GM23338 (cell line): Measurements from ENCODE around the gene FBXO34. TPM values are rescaled to one million over a fixed set of nuclear protein-coding genes. Genes with fewer than 3 reads are reported as not detected.

Experiments used
- ATAC-seq: fragments of 200-7000 bp; cut with Tn5 transposase; 3 replicates; pipeline ENCODE4 v1.9.1; 2020
- DNase-seq: peaks from one replicate; pipeline ENCODE4 v3.0.0-alpha.2; 2015; ENCODE audit warnings: low spot score
- H2AFZ ChIP-seq: fragments of 200-600 bp; sonication (generic); 2 replicates; pipeline ENCODE4 v1.8.0; 2016; ENCODE audit warnings: antibody characterized with exemption, mild to moderate bottlenecking, moderate library complexity
- H3F3A ChIP-seq: fragments of 200-600 bp; sonication (generic); replicated peaks from 2 replicates; pipeline ENCODE4 v1.8.0; 2017; ENCODE audit warnings: antibody characterized with exemption, mixed run types, low read depth
- H3K27ac ChIP-seq: fragments of 200-600 bp; sonication (generic); 2 replicates; pipeline ENCODE4 v1.6.1; 2016; ENCODE audit warnings: low read depth
- H3K27me3 ChIP-seq: fragments of 200-600 bp; sonication (generic); 2 replicates; pipeline ENCODE4 v1.8.0; 2016; ENCODE audit warnings: mild to moderate bottlenecking, mixed run types, moderate library complexity; ENCODE audit not compliant: insufficient read depth
- H3K36me3 ChIP-seq: fragments of 200-600 bp; sonication (generic); 2 replicates; pipeline ENCODE4 v1.8.0; 2016; ENCODE audit warnings: mild to moderate bottlenecking; ENCODE audit not compliant: insufficient read depth
- H3K4me1 ChIP-seq: fragments of 200-600 bp; sonication (generic); 2 replicates; pipeline ENCODE4 v1.8.0; 2016; ENCODE audit warnings: mild to moderate bottlenecking, moderate library complexity; ENCODE audit not compliant: insufficient read depth
- H3K4me2 ChIP-seq: fragments of 200-600 bp; sonication (generic); 2 replicates; pipeline ENCODE4 v1.7.1; 2017; ENCODE audit warnings: mixed run types
- H3K4me3 ChIP-seq: fragments of 200-600 bp; sonication (generic); 2 replicates; pipeline ENCODE4 v1.6.1; 2016; ENCODE audit warnings: mixed run types
- H3K79me2 ChIP-seq: fragments of 200-600 bp; sonication (generic); replicated peaks from 2 replicates; pipeline ENCODE4 v1.8.0; 2017; ENCODE audit warnings: mild to moderate bottlenecking; ENCODE audit not compliant: insufficient read depth
- H3K9me2 ChIP-seq: fragments of 200-600 bp; sonication (generic); 2 replicates; pipeline ENCODE4 v1.8.0; 2017; ENCODE audit not compliant: insufficient read depth
- H4K20me1 ChIP-seq: fragments of 200-600 bp; sonication (generic); replicated peaks from 2 replicates; pipeline ENCODE4 v1.8.0; 2017; ENCODE audit warnings: mild to moderate bottlenecking; ENCODE audit not compliant: insufficient read depth
- H3K27ac Mint-ChIP-seq: 2 replicates; pipeline ENCODE4 v1.8.0; 2020; ENCODE audit warnings: inconsistent platforms, mild to moderate bottlenecking, moderate library complexity, mixed read lengths
- H3K27me3 Mint-ChIP-seq: 3 replicates; pipeline ENCODE4 v1.8.0; 2022; ENCODE audit warnings: low read depth, mild to moderate bottlenecking, moderate library complexity, mixed read lengths, inconsistent platforms; ENCODE audit not compliant: insufficient read depth, poor library complexity
- H3K36me3 Mint-ChIP-seq: 3 replicates; pipeline ENCODE4 v1.8.0; 2021; ENCODE audit warnings: low read depth, mild to moderate bottlenecking, inconsistent platforms, moderate library complexity, mixed read lengths
- H3K4me1 Mint-ChIP-seq: 3 replicates; pipeline ENCODE4 v1.8.0; 2020; ENCODE audit warnings: mild to moderate bottlenecking, inconsistent platforms, mixed read lengths
- H3K4me3 Mint-ChIP-seq: 3 replicates; pipeline ENCODE4 v1.8.0; 2021; ENCODE audit warnings: moderate library complexity, mild to moderate bottlenecking, inconsistent platforms, mixed read lengths
- H3K9me3 Mint-ChIP-seq: 3 replicates; pipeline ENCODE4 v1.8.0; 2020; ENCODE audit warnings: moderate library complexity, mild to moderate bottlenecking, inconsistent platforms, mixed read lengths
- CREB1 ChIP-seq: fragments of 250-450 bp; sonication (Bioruptor Pico); IDR thresholded peaks from 2 replicates; pipeline ENCODE4 v1.5.0; 2020; ENCODE audit warnings: low read depth, mild to moderate bottlenecking, moderate library complexity
- ETS1 ChIP-seq: IDR thresholded peaks from 2 replicates; pipeline ENCODE4 v1.6.1; 2016; ENCODE audit warnings: antibody characterized with exemption
- EZH2 ChIP-seq: fragments of 200-600 bp; sonication (generic); IDR thresholded peaks from one replicate; pipeline ENCODE4 v1.8.0; 2017; ENCODE audit warnings: antibody characterized with exemption, mild to moderate bottlenecking, low read depth; ENCODE audit not compliant: unreplicated experiment
- EZH2phosphoT487 ChIP-seq: fragments of 200-600 bp; sonication (generic); IDR thresholded peaks from one replicate; pipeline ENCODE4 v1.8.1; 2018; ENCODE audit warnings: antibody characterized with exemption; ENCODE audit not compliant: unreplicated experiment
- JUNB ChIP-seq: IDR thresholded peaks from one replicate; pipeline ENCODE4 v1.6.1; 2016; ENCODE audit warnings: antibody characterized with exemption; ENCODE audit not compliant: unreplicated experiment
- NANOG ChIP-seq: IDR thresholded peaks from 2 replicates; pipeline ENCODE4 v1.6.1; 2016; ENCODE audit warnings: antibody characterized with exemption, borderline replicate concordance
- POLR2AphosphoS5 ChIP-seq: IDR thresholded peaks from 2 replicates; pipeline ENCODE4 v1.6.1; 2016; ENCODE audit warnings: antibody characterized with exemption, low read depth
- STAT1 ChIP-seq: IDR thresholded peaks from one replicate; pipeline ENCODE4 v1.6.1; 2016; ENCODE audit warnings: antibody characterized with exemption; ENCODE audit not compliant: unreplicated experiment
- ZNF331 ChIP-seq: fragments of 250-450 bp; sonication (Bioruptor Pico); IDR thresholded peaks from 2 replicates; pipeline ENCODE4 v1.5.0; 2020; ENCODE audit warnings: low read depth, mild to moderate bottlenecking, moderate library complexity
- polyA plus RNA-seq: library from polyadenylated mRNA; unstranded; fragments of >200 nt; fragmentation: Nextera tagmentation; extraction: Ambion mirVana; gene quantifications from 2 replicates; pipeline ENCODE4 v1.2.1, GENCODE V29; 2016
- total RNA-seq: library from RNA; depleted of rRNA; stranded (reverse); fragments of >200 nt; shearing (Covaris generic); gene quantifications from 2 replicates; pipeline ENCODE4 v1.2.3, GENCODE V29; 2014
- TF ChIP-seq, protein P1 (sequence below), 2 experiments: fragments of 200-600 bp in 1 of 2; sonication (generic) in 1 of 2; conservative IDR thresholded peaks; 2 replicates each; pipeline versions ENCODE4 v1.5.1 to v1.6.1; 2016 to 2017; ENCODE audit warnings: antibody characterized with exemption in 2 of 2, low read depth in 2 of 2, mild to moderate bottlenecking in 2 of 2, moderate library complexity in 1 of 2
- TF ChIP-seq, protein P2 (sequence below): IDR thresholded peaks from one replicate; pipeline ENCODE4 v1.6.1; 2018; ENCODE audit warnings: antibody characterized with exemption; ENCODE audit not compliant: unreplicated experiment

FBXO34 gene
- total and polyA plus RNA-seq, 2 experiments from 2014 or later = 9.4 to 13.4 TPM

- TF ChIP-seq, protein P1, sequence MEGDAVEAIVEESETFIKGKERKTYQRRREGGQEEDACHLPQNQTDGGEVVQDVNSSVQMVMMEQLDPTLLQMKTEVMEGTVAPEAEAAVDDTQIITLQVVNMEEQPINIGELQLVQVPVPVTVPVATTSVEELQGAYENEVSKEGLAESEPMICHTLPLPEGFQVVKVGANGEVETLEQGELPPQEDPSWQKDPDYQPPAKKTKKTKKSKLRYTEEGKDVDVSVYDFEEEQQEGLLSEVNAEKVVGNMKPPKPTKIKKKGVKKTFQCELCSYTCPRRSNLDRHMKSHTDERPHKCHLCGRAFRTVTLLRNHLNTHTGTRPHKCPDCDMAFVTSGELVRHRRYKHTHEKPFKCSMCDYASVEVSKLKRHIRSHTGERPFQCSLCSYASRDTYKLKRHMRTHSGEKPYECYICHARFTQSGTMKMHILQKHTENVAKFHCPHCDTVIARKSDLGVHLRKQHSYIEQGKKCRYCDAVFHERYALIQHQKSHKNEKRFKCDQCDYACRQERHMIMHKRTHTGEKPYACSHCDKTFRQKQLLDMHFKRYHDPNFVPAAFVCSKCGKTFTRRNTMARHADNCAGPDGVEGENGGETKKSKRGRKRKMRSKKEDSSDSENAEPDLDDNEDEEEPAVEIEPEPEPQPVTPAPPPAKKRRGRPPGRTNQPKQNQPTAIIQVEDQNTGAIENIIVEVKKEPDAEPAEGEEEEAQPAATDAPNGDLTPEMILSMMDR (conservative IDR thresholded peaks at IDR 0.05; ENCODE audit: low read depth in 2 of 2) = no peak
- TF ChIP-seq NANOG (no peak), JUNB (no peak), EZH2phosphoT487 (no peak), CREB1 (CRISPR knock-in tag) (no peak)
These were observed 56.0 kb downstream of the FBXO34 start (continued) for GRCh38 chr14:55327179-55327578.

- Histone ChIP-seq H3K4me3 (no peak overlapping the region), H3K79me2 (peaks cover 53% of the 10 kb centered on the region), H3K27me3 (no peaks in the 10 kb centered on the region), H3F3A (no peaks in the 10 kb centered on the region), H3K4me1 (no peaks in the 10 kb centered on the region), H2AFZ (no peak overlapping the region), H4K20me1 (peaks cover 3% of the 10 kb centered on the region; the same call in 1 of the 2 replicates), H3K27ac (no peak overlapping the region), H3K4me2 (no peak overlapping the region), H3K9me2 (no peaks in the 10 kb centered on the region), H3K36me3 (no peaks in the 10 kb centered on the region)
- H3K4me1 Mint-ChIP-seq = no peaks in the 10 kb centered on the region; the same call in 2 of the 3 replicates
- H3K4me3 Mint-ChIP-seq = no peak overlapping the region
- H3K9me3 Mint-ChIP-seq = no peaks in the 10 kb centered on the region
- ATAC-seq (peak; percentile 52), DNase-seq (no peak)
- H3K36me3 Mint-ChIP-seq = no peaks in the 10 kb centered on the region; the same call in 1 of the 3 replicates
- TF ChIP-seq JUNB (no peak), POLR2AphosphoS5 (no peak), EZH2 (no peak), EZH2phosphoT487 (no peak), CREB1 (CRISPR knock-in tag) (no peak)
- peaks cover 2% of the 10 kb centered on the region for H3K27me3 Mint-ChIP-seq
- no peak overlapping the region for H3K27ac Mint-ChIP-seq
These were observed 57.1 kb downstream of the FBXO34 start for GRCh38 chr14:55328317-55328716.

DNA sequence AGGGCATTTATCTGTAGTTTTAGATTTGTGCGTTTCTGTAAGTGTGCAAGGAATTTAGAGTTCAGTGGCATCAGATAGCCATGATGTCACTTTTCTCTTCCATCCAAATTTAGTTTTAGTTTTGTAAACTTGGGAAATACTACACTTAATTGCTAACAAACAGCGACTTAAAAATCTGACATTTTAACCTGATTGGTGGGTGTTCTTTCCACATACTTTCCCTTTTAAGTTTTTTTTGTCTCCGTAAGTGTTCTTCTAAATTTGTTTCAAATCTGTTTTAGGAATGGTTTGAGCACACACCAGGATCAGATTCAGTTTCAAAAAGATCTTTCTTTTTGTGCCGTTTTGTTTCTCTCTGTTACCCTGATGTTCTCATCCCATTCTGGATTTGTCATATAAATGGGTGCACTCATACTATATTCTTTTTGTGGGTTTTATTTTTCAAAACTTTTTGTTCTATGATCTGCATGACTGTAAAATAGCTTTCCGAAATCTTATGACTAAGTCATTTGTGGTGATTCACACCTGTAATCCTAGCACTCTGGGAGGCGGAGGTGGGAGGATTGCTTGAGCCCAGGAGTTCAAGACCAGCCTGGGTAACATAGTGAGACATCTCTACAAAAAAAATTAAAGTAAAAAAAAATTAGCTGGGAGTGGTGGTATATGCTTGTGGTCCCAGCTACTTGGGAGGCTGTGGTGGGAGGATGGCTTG is 58.9 kb downstream of the FBXO34 start:
- Histone ChIP-seq H3F3A (no peaks in the 10 kb centered on the region), H3K27me3 (no peaks in the 10 kb centered on the region), H3K27ac (no peak overlapping the region), H2AFZ (no peak overlapping the region), H3K9me2 (no peaks in the 10 kb centered on the region), H3K4me1 (peaks cover 6% of the 10 kb centered on the region; the same call in 1 of the 2 replicates), H3K4me3 (no peak overlapping the region), H4K20me1 (peaks cover 9% of the 10 kb centered on the region), H3K36me3 (no peaks in the 10 kb centered on the region), H3K4me2 (no peak overlapping the region), H3K79me2 (peaks cover 48% of the 10 kb centered on the region)
- Mint-ChIP-seq H3K27ac (no peak overlapping the region; the same call in 1 of the 2 replicates), H3K9me3 (no peaks in the 10 kb centered on the region), H3K36me3 (no peaks in the 10 kb centered on the region), H3K4me1 (peaks cover 13% of the 10 kb centered on the region; the same call in 2 of the 3 replicates), H3K4me3 (no peak overlapping the region), H3K27me3 (no peaks in the 10 kb centered on the region)
- no peak for DNase-seq
- ATAC-seq = no peak
- TF ChIP-seq NANOG (no peak), ZNF331 (CRISPR knock-in tag) (no peak), JUNB (no peak), EZH2phosphoT487 (no peak), EZH2 (no peak), ETS1 (no peak), CREB1 (CRISPR knock-in tag) (no peak), STAT1 (no peak), POLR2AphosphoS5 (no peak)
- TF ChIP-seq, protein P2, sequence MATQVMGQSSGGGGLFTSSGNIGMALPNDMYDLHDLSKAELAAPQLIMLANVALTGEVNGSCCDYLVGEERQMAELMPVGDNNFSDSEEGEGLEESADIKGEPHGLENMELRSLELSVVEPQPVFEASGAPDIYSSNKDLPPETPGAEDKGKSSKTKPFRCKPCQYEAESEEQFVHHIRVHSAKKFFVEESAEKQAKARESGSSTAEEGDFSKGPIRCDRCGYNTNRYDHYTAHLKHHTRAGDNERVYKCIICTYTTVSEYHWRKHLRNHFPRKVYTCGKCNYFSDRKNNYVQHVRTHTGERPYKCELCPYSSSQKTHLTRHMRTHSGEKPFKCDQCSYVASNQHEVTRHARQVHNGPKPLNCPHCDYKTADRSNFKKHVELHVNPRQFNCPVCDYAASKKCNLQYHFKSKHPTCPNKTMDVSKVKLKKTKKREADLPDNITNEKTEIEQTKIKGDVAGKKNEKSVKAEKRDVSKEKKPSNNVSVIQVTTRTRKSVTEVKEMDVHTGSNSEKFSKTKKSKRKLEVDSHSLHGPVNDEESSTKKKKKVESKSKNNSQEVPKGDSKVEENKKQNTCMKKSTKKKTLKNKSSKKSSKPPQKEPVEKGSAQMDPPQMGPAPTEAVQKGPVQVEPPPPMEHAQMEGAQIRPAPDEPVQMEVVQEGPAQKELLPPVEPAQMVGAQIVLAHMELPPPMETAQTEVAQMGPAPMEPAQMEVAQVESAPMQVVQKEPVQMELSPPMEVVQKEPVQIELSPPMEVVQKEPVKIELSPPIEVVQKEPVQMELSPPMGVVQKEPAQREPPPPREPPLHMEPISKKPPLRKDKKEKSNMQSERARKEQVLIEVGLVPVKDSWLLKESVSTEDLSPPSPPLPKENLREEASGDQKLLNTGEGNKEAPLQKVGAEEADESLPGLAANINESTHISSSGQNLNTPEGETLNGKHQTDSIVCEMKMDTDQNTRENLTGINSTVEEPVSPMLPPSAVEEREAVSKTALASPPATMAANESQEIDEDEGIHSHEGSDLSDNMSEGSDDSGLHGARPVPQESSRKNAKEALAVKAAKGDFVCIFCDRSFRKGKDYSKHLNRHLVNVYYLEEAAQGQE = no peak
- TF ChIP-seq, protein P1 (conservative IDR thresholded peaks at IDR 0.05; ENCODE audit: low read depth in 2 of 2) = no peak
